ENCODE data around the gene KIRREL3. TPM values are rescaled to one million over a fixed set of nuclear protein-coding genes. Genes with fewer than 3 reads are reported as not detected.

Gene KIRREL3
- total and polyA plus RNA-seq, 3 experiments from 2014 or later, result not detected

DNA sequence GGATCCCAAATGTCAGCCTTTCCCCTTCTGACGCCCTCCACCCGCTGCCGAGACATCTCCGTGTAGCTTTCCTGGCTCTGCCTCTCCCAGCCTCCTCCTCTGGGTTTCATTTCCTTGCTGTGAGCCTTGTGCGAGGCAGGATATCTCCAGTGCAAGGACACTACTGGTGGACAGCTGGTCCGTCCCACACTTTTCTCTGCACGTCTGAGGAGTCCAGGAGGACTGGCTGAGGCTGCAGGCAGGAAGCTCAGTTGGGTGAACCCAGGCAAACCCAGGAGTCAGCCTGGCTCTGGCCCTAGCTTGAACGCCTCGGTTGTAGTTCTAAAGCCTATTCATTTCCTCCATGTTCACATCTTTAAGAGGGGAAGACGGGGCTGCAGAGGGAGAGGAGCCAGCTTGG lies 499.6 kb downstream of the KIRREL3 start:
- Mint-ChIP-seq H3K4me3 (no peak overlapping the region), H3K36me3 (no peaks in the 10 kb centered on the region), H3K9me3 (peaks cover 2 to 10% (median 5%) of the 10 kb centered on the region in 5 donors), H3K27me3 (peaks cover 16 to 54% of the 10 kb centered on the region in 2 donors), H3K4me1 (no peaks in the 10 kb centered on the region), H3K27ac (no peak overlapping the region)
- H3K36me3 ChIP-seq (ENCODE audit: insufficient read depth, low read length), result no peaks in the 10 kb centered on the region
- no peaks in the 10 kb centered on the region for H3K9me3 ChIP-seq (ENCODE audit: low read length)
- ChIA-PET POLR2A (no interaction called here), CTCF (interaction anchor here (1.8 kb wide), 1 partner anchor 20 kb away, joined by 8 read pairs; no protein-coding TSS in a partner anchor)
- DNase-seq, result no peak
- no peak overlapping the region for H3K27ac ChIP-seq (ENCODE audit: low read depth, low read length)
- H3K27me3 ChIP-seq (ENCODE audit: insufficient read depth, low read length, poor library complexity, severe bottlenecking), result no peaks in the 10 kb centered on the region
- no peak overlapping the region for H3K4me3 ChIP-seq (ENCODE audit: low read length)
- no peaks in the 10 kb centered on the region for H3K4me1 ChIP-seq (ENCODE audit: insufficient read depth, low read length)

DNA sequence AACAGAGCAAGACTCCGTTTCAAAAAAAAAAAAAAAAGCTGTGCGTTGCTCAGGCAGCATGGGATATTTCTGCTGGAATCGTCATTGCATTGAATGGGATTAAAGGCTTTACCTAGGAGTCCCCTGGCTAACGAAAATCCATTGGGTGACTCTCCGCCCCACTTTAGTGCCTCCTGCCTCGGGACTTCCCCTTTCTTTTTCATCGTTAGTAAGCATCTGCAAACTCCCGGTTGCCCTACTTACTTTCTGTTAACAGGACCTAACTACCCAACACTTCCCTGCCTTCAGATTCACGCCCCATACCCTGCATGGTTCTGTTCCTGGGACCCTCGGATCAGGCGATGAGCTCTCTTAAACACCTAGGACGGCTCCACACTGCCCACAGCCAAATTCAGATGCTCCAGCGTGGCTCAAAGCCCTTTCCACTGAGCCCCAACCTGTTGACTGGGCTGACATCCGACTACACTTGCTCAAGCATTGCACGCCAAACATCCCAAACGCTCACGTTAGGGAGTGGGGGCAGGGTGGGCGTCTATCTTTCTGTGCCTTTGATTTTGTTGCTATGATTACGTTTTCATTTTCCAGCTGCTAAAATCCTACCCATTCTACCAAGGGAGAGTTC lies 501.3 kb downstream of the KIRREL3 start:
- Histone ChIP-seq H3K4me1 (ENCODE audit: insufficient read depth, low read length) (no peaks in the 10 kb centered on the region), H3K27ac (ENCODE audit: low read depth, low read length) (no peak overlapping the region), H3K36me3 (ENCODE audit: insufficient read depth, low read length) (no peaks in the 10 kb centered on the region), H3K4me3 (ENCODE audit: low read length) (no peak overlapping the region), H3K9me3 (ENCODE audit: low read length) (no peaks in the 10 kb centered on the region), H3K27me3 (ENCODE audit: insufficient read depth, low read length, poor library complexity, severe bottlenecking) (no peaks in the 10 kb centered on the region)
- no peaks in the 10 kb centered on the region for H3K4me1 Mint-ChIP-seq
- no peaks in the 10 kb centered on the region for H3K36me3 Mint-ChIP-seq
- H3K27me3 Mint-ChIP-seq, result peaks cover 16 to 46% of the 10 kb centered on the region in 2 donors
- peaks cover 0 to 1% (median 0%) of the 10 kb centered on the region in 5 donors for H3K9me3 Mint-ChIP-seq
- no peak for DNase-seq
- POLR2A ChIA-PET, result no interaction called here
- H3K4me3 Mint-ChIP-seq, result no peak overlapping the region
- H3K27ac Mint-ChIP-seq, result no peak overlapping the region
- CTCF ChIA-PET, result interaction anchor here (0.7 kb wide), 1 partner anchor 19 kb away, joined by 3 read pairs; no protein-coding TSS in a partner anchor

DNA sequence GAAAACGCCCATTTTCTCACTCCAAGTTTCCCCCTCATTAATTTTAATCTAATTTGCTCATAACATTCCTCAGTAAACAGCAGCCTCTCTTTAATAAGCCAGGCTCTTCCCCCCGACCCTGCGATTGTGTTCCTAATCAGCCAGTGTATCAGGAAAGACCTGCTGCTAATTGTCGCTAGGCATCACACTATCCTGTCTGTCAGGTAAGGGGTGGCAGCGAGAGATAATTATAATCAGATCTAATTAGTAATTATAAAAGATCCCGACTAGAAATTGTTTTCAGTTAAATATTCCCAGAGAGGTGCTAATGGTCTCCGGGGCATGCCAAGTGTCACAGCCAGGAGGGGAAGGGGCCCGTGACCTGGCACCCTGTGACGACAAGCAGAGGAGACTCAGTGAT lies 502.3 kb downstream of the KIRREL3 start:
- no peak for DNase-seq
- H3K27me3 ChIP-seq (ENCODE audit: insufficient read depth, low read length, poor library complexity, severe bottlenecking), result no peaks in the 10 kb centered on the region
- H3K4me3 ChIP-seq (ENCODE audit: low read length), result no peak overlapping the region
- ChIA-PET CTCF (no interaction called here), POLR2A (no interaction called here)
- Mint-ChIP-seq H3K9me3 (no peaks in the 10 kb centered on the region), H3K27ac (no peak overlapping the region), H3K4me1 (no peaks in the 10 kb centered on the region), H3K27me3 (peaks cover 13 to 42% of the 10 kb centered on the region in 2 donors), H3K4me3 (no peak overlapping the region), H3K36me3 (no peaks in the 10 kb centered on the region)
- H3K27ac ChIP-seq (ENCODE audit: low read depth, low read length), result no peak overlapping the region
- no peaks in the 10 kb centered on the region for H3K36me3 ChIP-seq (ENCODE audit: insufficient read depth, low read length)
- H3K4me1 ChIP-seq (ENCODE audit: insufficient read depth, low read length), result no peaks in the 10 kb centered on the region
- no peaks in the 10 kb centered on the region for H3K9me3 ChIP-seq (ENCODE audit: low read length)

DNA sequence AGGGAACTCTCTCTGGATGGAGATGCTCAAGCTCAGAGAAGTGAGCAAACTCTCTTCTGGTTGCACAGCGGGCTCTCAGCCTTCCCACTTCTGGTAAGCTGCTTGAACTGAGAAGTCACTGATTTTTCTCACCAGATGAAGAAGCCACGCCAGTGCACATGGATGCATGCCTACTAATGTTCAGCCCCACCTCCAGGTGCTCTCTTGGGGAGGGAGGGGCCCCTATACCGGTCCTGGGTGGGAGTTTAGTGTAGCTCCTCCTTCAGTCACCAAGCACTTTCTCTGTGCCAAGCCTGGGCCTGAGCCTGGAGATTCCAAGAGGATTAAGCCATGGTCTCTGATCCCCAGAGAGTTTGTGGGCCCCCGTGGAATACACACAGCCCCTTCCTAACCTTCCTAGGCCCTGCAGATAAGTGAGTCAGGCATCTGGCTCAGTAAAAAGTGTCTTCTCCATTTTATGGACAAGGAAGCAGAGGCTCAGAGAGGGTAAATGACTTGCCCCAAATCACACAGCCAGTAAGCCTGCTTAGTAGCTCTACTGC lies 502.9 kb downstream of the KIRREL3 start:
- Mint-ChIP-seq H3K27ac (no peak overlapping the region), H3K9me3 (no peaks in the 10 kb centered on the region), H3K4me1 (no peaks in the 10 kb centered on the region), H3K36me3 (no peaks in the 10 kb centered on the region), H3K4me3 (no peak overlapping the region), H3K27me3 (peaks cover 13 to 36% of the 10 kb centered on the region in 2 donors)
- CTCF ChIA-PET, result no interaction called here
- H3K4me1 ChIP-seq (ENCODE audit: insufficient read depth, low read length), result no peaks in the 10 kb centered on the region
- H3K4me3 ChIP-seq (ENCODE audit: low read length), result no peak overlapping the region
- H3K36me3 ChIP-seq (ENCODE audit: insufficient read depth, low read length), result no peaks in the 10 kb centered on the region
- no peaks in the 10 kb centered on the region for H3K27me3 ChIP-seq (ENCODE audit: insufficient read depth, low read length, poor library complexity, severe bottlenecking)
- no peaks in the 10 kb centered on the region for H3K9me3 ChIP-seq (ENCODE audit: low read length)
- DNase-seq, result no peak
- H3K27ac ChIP-seq (ENCODE audit: low read depth, low read length), result no peak overlapping the region
- POLR2A ChIA-PET, result no interaction called here

DNA sequence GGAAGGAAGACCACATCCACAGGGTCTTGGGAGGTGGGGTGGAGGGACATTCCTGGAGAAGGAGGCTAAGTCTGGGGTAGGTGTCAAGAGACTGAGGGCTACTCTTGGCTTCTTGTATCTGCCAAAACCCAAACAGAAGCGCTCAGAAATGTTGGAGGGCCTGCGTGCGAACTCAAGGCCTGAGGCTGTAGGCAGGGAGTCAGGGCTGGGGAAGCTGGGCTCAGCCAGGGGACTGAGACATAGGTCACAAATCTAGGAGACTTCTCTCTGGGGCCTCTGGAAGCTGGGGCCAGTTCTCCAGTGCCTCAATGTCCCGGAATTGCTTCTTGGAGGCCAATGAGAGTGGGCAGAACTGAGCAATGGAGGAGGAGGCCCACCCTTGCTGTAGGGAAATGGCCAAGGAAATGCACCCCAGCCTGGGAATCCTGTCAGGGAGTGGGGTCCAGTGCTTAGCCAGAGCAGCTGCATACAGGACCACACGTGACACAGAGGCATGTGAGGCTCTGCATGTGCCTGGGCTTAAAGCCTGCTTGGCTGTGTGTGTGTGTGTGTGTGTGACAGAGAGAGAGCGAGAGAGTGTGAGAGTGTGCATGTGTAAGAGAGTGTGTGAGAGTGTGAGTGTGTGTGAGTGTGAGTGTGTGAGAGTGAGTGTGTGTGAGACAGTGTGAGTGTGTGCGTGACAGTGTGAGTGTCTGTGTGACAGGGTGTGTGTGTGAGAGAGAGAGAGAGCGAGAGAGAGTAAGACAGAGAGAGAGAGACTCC lies 503.8 kb downstream of the KIRREL3 start:
- Histone ChIP-seq H3K9me3 (ENCODE audit: low read length) (no peaks in the 10 kb centered on the region), H3K4me1 (ENCODE audit: insufficient read depth, low read length) (no peaks in the 10 kb centered on the region), H3K27me3 (ENCODE audit: insufficient read depth, low read length, poor library complexity, severe bottlenecking) (no peaks in the 10 kb centered on the region), H3K27ac (ENCODE audit: low read depth, low read length) (no peak overlapping the region), H3K4me3 (ENCODE audit: low read length) (no peak overlapping the region), H3K36me3 (ENCODE audit: insufficient read depth, low read length) (no peaks in the 10 kb centered on the region)
- ChIA-PET POLR2A (no interaction called here), CTCF (interaction anchor here (1.2 kb wide), 1 partner anchor 16 kb away, joined by 3 read pairs; no protein-coding TSS in a partner anchor)
- no peak for DNase-seq
- no peaks in the 10 kb centered on the region for H3K9me3 Mint-ChIP-seq
- peaks cover 9 to 28% of the 10 kb centered on the region in 2 donors for H3K27me3 Mint-ChIP-seq
- H3K4me3 Mint-ChIP-seq, result no peak overlapping the region
- no peaks in the 10 kb centered on the region for H3K36me3 Mint-ChIP-seq
- no peak overlapping the region for H3K27ac Mint-ChIP-seq
- H3K4me1 Mint-ChIP-seq, result no peaks in the 10 kb centered on the region

DNA sequence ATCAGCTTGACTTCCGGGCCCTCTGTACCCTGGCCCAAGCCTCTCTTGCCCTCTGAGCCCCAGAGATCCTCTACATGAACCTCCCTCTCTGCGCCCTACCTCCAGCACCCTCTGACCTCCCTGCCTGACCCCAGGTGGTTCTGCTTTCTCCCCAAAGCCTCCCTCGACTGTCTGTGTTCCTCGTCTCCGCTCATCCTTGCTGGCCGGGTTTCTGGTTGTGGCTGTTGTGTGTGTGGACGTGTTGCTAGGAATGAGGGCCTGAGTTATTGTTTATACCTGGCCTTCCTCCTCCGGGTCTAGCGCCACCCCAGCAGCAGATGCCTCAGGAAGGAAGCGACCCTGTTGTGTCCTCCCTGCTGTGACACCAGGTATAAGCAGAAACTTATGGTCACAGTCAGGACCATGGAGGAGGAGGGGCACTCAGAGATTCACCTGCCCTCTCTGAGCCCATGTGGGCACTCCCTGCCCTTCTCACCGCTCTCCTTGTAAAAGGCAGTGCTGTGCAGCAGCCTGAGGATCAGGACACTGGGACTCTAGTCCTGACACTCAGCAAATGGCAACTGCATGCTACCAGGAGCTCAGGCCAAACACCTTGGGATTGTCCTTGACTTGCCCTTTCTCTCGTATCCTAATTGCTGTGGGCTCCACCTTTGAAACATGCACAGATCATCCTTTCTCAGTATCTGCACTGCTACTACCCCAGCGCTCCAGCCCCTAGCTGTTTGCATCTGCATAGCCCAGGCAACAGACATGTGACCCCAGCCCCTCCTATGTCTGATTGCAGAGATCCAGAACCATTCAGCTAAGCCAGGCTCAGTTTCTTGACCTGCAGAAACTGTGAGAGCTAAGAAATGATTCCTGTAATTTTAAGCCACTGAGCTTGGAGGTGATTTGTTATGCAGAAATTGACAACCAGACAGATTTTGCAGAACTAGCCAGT lies 505.0 kb downstream of the KIRREL3 start:
- no peaks in the 10 kb centered on the region for H3K4me1 Mint-ChIP-seq
- H3K4me3 Mint-ChIP-seq, result no peak overlapping the region
- H3K4me1 ChIP-seq (ENCODE audit: insufficient read depth, low read length), result no peaks in the 10 kb centered on the region
- H3K27ac ChIP-seq (ENCODE audit: low read depth, low read length), result no peak overlapping the region
- H3K27me3 Mint-ChIP-seq, result peaks cover 7 to 22% of the 10 kb centered on the region in 2 donors
- ChIA-PET CTCF (interaction anchor here (1.2 kb wide), 1 partner anchor 15 kb away, joined by 3 read pairs; no protein-coding TSS in a partner anchor), POLR2A (no interaction called here)
- no peaks in the 10 kb centered on the region for H3K36me3 Mint-ChIP-seq
- H3K36me3 ChIP-seq (ENCODE audit: insufficient read depth, low read length), result no peaks in the 10 kb centered on the region
- H3K4me3 ChIP-seq (ENCODE audit: low read length), result no peak overlapping the region
- no peaks in the 10 kb centered on the region for H3K27me3 ChIP-seq (ENCODE audit: insufficient read depth, low read length, poor library complexity, severe bottlenecking)
- no peak overlapping the region for H3K27ac Mint-ChIP-seq
- DNase-seq, result no peak
- H3K9me3 Mint-ChIP-seq, result no peaks in the 10 kb centered on the region
- no peaks in the 10 kb centered on the region for H3K9me3 ChIP-seq (ENCODE audit: low read length)

DNA sequence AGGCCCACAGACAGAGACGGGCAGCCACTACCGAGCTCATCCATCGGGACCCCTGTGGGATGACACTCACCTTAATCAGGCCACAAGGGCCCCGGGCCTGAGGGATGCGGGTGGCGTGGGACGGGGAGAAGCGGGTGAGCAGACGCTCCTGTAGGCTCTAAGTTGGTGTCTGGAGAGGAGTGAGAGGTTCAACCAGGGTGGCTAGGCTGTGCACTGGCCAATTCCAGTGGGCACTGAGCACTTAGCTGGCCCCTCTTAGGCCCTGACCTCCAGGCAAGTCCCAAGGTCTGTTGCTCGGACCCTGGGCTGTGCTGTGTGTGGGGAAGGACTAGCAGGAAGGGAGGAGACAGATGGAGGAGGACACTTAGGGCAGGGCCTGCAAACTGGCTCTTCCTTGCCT lies 505.7 kb downstream of the KIRREL3 start:
- ChIA-PET POLR2A (no interaction called here), CTCF (no interaction called here)
- no peak for DNase-seq
- no peaks in the 10 kb centered on the region for H3K9me3 Mint-ChIP-seq
- no peak overlapping the region for H3K27ac ChIP-seq (ENCODE audit: low read depth, low read length)
- no peak overlapping the region for H3K27ac Mint-ChIP-seq
- no peaks in the 10 kb centered on the region for H3K36me3 Mint-ChIP-seq
- H3K4me1 ChIP-seq (ENCODE audit: insufficient read depth, low read length), result no peaks in the 10 kb centered on the region
- no peak overlapping the region for H3K4me3 ChIP-seq (ENCODE audit: low read length)
- H3K27me3 Mint-ChIP-seq, result peaks cover 3 to 19% of the 10 kb centered on the region in 2 donors
- H3K4me3 Mint-ChIP-seq, result no peak overlapping the region
- H3K27me3 ChIP-seq (ENCODE audit: insufficient read depth, low read length, poor library complexity, severe bottlenecking), result no peaks in the 10 kb centered on the region
- no peaks in the 10 kb centered on the region for H3K4me1 Mint-ChIP-seq
- H3K9me3 ChIP-seq (ENCODE audit: low read length), result no peaks in the 10 kb centered on the region
- H3K36me3 ChIP-seq (ENCODE audit: insufficient read depth, low read length), result no peaks in the 10 kb centered on the region

Data from CD8-positive, alpha-beta memory T cell (primary cell).